OCI-LY1 (cell line): ENCODE data around the gene CTDSP2.

Experiments
- CTCF ChIP-seq: fragments of 200-600 bp; sonication (generic), shearing (Covaris generic); IDR thresholded peaks from 2 replicates; pipeline ENCODE4 v1.5.1; 2017; ENCODE audit warnings: mild to moderate bottlenecking, antibody characterized with exemption, low read length, moderate library complexity, mixed read lengths
- EZH2 ChIP-seq: fragments of 200-600 bp; sonication (generic), shearing (Covaris generic); IDR thresholded peaks from 2 replicates; pipeline ENCODE4 v1.8.0; 2017; ENCODE audit warnings: borderline replicate concordance, mixed run types, mild to moderate bottlenecking, antibody characterized with exemption, low read length, moderate library complexity, mixed read lengths

DNA sequence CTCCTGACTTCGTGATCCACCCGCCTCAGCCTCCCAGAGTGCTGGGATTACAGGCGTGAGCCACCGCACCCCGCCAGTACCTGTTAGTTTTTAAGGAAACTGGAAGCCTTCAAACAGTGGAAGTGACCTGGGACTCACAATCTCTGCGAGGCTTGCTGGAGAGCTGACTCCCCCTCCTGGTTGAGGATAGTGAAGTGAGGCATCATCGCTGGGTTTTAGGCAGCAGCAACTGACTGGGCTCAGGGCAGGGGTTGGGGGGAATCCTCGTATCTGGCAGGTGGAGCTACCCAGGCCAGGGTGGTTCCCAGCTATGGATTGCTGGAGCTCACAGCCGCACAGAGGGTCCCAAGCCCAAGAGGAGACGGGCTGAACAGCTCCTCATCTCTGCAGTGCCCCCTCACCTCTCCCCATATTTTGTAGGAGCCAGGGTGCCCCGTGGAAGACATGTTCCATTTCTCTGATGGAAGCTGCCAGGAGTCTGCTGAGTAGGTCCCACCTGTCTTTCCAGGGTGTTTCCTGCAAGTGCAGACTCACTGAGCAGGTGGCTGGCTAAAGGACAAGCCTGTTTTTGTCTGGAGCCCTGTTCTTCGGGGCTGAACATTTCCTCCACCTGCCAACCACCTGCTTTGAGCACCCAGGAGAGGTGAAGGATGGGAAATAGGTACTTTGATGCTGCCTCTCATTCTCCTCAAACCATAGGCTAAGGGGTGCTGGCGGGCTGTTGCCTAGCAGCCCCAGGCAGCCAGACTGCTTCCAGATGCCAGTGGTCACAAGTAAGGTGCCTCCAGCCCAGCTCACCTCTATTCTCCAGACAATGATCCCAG is 31.1 kb downstream of the CTDSP2 start:
- TF ChIP-seq CTCF (0 out of 2 replicates have a peak, but pooled peaks have one; percentile 6), EZH2 (no peak)
